NT2/D1 (cell line): Measurements from ENCODE around the gene PODN.
A peak's percentile ranks its signal among the peaks of the same experiment; 100 is the strongest.

Experiments
- DNase-seq: peaks from one replicate; pipeline ENCODE4 v3.0.0-alpha.2; 2011; ENCODE audit warnings: low read depth, low spot score
- H3K27me3 ChIP-seq: 2 replicates; pipeline ENCODE4 v1.6.0; 2011; ENCODE audit warnings: mild to moderate bottlenecking; ENCODE audit not compliant: insufficient read length, insufficient read depth
- H3K36me3 ChIP-seq: 2 replicates; pipeline ENCODE4 v1.6.1; 2011; ENCODE audit warnings: mild to moderate bottlenecking, low read length, mixed read lengths; ENCODE audit not compliant: insufficient read depth, insufficient read length
- H3K4me1 ChIP-seq: 2 replicates; pipeline ENCODE4 v1.5.1; 2011; ENCODE audit not compliant: insufficient read depth, insufficient read length
- H3K4me3 ChIP-seq: 2 replicates; pipeline ENCODE4 v1.5.1; 2011; ENCODE audit warnings: low read depth; ENCODE audit not compliant: insufficient read length
- H3K9ac ChIP-seq: 2 replicates; pipeline ENCODE4 v1.6.0; 2011; ENCODE audit warnings: low read depth; ENCODE audit not compliant: insufficient read length
- H3K9me3 ChIP-seq: 2 replicates; pipeline ENCODE4 v1.5.1; 2011; ENCODE audit warnings: mild to moderate bottlenecking, low read length; ENCODE audit not compliant: insufficient read depth
- SUZ12 ChIP-seq: IDR thresholded peaks from 2 replicates; pipeline ENCODE4 v1.6.1; 2011; ENCODE audit not compliant: insufficient read length, insufficient read depth; ENCODE audit errors: extremely low read depth
- YY1 ChIP-seq: IDR thresholded peaks from 2 replicates; pipeline ENCODE4 v1.6.1; 2011; ENCODE audit not compliant: insufficient read length, insufficient read depth
- ZNF274 ChIP-seq: IDR thresholded peaks from 2 replicates; pipeline ENCODE4 v1.6.1; 2011; ENCODE audit warnings: mild to moderate bottlenecking, low read depth, low read length

Gene PODN

GRCh38 chr1:53120659-53121058, 58.6 kb downstream of the PODN start:
- DNase-seq, result no peak
- H3K4me1 ChIP-seq, result peaks cover 53% of the 10 kb centered on the region
- no peaks in the 10 kb centered on the region for H3K9me3 ChIP-seq
- H3K9ac ChIP-seq, result no peak overlapping the region
- H3K27me3 ChIP-seq, result no peaks in the 10 kb centered on the region
- TF ChIP-seq ZNF274, result no peak
- H3K36me3 ChIP-seq, result no peaks in the 10 kb centered on the region
- H3K4me3 ChIP-seq, result no peak overlapping the region

DNA sequence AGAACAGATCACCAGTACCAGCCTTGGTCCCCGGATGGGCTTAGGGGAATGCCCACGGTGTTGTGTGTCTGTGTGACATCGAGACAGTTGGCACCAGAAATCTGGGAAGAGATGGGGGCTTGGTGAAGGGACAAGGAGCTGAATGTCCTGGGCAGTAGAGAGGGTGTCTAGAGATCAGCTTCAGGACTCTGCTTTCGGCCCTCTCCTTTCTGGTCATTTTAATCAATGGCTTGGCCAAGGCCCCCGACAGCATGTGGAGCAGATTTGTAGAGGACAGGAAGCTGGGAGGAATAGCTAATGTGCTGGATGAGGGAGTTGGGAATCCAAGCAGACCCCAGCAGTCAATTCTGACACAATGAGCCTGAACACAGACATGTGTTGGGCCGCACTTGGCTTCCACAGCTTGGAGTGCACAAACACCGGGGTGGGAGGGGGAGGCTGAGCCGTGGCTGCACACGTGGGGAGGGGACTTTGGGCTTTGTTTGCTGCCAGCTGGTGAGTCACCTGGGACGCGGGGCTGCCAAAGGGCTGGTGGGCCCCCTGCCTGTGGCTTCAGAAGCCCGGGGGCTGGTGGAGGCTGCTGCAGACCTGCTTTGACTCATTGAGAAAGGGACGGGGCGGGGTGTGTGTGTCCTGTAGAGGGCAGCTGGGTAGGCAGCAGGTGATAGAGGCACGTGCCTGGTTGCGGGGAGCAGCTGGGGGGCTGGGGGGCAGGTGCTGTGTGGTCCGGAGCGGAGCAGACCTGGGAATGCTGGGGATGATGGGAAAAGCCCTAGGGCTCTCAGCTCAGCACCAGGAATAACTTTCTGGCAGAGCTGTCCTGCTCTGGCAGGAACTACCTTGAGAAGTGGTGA, 59.5 kb downstream of the PODN start:
- Histone ChIP-seq H3K4me1 (peaks cover 48% of the 10 kb centered on the region), H3K9me3 (no peaks in the 10 kb centered on the region), H3K9ac (peak overlapping the region; percentile 1), H3K36me3 (no peaks in the 10 kb centered on the region), H3K4me3 (no peak overlapping the region), H3K27me3 (no peaks in the 10 kb centered on the region)
- DNase-seq, result no peak
- no peak for TF ChIP-seq ZNF274
- no peak for TF ChIP-seq SUZ12
- TF ChIP-seq YY1, result no peak

DNA sequence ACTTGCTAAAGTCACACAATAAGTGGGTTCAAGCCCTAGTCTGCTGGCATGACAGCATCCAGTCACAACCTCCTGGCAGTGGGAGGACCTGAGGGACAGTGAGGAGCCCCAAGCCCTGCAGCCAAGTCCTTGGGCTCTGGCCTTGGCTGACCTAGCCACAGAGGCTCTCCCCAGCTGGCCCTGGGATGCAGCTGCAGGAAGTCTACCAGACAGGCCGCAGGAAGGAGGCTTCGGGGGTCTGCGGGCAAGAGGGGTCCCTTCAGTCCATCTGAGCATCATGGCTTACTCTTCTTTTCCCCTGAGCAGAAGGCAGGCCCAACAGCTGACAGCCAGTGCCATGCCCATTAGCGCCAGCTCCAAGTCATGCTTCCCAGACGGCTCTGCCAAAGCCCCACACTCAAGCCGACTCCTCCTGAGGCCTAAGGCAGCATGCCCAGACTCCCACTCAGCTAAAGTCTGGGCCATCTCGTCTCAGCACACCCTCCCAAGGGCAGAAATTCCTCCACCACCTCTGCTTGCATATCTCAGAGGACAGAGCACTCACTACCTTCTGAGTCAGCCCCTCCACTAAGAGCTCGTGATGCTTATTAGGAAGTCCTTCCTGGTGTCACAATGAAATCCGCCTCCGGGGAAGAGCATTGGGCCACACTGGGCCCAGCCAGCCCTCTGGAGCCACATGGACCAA, 60.3 kb downstream of the PODN start:
- TF ChIP-seq YY1 (no peak), SUZ12 (no peak), ZNF274 (no peak)
- no peak for DNase-seq

GRCh38 chr1:53122961-53123413, 61.0 kb downstream of the PODN start:
- DNase-seq, result no peak

More for the DNA sequence above, 60.3 kb downstream of the PODN start:
- Histone ChIP-seq H3K4me3 (no peak overlapping the region), H3K27me3 (no peaks in the 10 kb centered on the region), H3K36me3 (no peaks in the 10 kb centered on the region), H3K9ac (no peak overlapping the region), H3K4me1 (peaks cover 42% of the 10 kb centered on the region), H3K9me3 (no peaks in the 10 kb centered on the region)

DNA sequence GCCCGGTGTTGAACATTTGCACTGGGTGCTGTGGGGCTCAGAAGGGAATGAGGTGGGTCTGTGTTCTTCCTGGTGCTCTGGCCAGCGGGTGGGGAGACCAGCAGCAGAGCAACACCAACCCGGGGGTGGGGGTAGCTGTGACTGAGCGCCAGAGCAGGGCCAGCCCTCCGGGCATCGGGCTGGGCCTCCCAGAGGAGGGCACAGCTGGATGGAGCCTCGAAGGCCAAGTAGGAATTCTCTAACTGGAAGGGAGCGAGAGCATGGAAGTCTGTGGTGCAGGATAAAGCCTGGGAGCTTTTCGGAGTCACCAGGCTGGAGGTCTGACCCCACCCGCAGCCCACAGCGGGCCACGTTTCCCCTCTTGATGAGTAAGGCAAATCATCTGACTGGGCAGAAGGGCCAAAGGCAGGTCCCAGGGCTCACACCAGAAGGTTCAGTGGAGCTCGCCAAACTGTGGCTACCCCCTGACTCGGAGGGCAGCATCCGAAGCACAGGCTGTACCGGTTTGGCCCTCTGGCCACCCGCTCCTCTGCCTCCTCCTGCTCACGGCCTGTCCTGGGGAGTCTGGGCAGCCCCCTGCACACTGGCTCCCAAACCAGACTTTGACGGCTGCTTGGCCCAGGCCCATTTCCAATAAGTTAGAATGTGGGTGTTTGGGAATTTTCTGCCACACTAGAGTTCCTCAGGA, 61.6 kb downstream of the PODN start:
- H3K9me3 ChIP-seq, result no peaks in the 10 kb centered on the region; the same call in 1 of the 2 replicates
- H3K4me1 ChIP-seq, result peaks cover 45% of the 10 kb centered on the region
- H3K4me3 ChIP-seq, result no peak overlapping the region
- TF ChIP-seq ZNF274 (no peak), YY1 (no peak)
- no peaks in the 10 kb centered on the region for H3K27me3 ChIP-seq
- DNase-seq, result no peak
- no peaks in the 10 kb centered on the region for H3K36me3 ChIP-seq
- peak overlapping the region; percentile 18 for H3K9ac ChIP-seq

More at GRCh38 chr1:53122961-53123413, 61.0 kb downstream of the PODN start:
- H3K36me3 ChIP-seq, result no peaks in the 10 kb centered on the region
- no peaks in the 10 kb centered on the region; the same call in 1 of the 2 replicates for H3K9me3 ChIP-seq
- H3K9ac ChIP-seq, result peak overlapping the region; percentile 50
- H3K4me1 ChIP-seq, result peaks cover 45% of the 10 kb centered on the region
- TF ChIP-seq YY1 (no peak), SUZ12 (no peak), ZNF274 (no peak)
- H3K4me3 ChIP-seq, result no peak overlapping the region
- no peaks in the 10 kb centered on the region for H3K27me3 ChIP-seq

DNA sequence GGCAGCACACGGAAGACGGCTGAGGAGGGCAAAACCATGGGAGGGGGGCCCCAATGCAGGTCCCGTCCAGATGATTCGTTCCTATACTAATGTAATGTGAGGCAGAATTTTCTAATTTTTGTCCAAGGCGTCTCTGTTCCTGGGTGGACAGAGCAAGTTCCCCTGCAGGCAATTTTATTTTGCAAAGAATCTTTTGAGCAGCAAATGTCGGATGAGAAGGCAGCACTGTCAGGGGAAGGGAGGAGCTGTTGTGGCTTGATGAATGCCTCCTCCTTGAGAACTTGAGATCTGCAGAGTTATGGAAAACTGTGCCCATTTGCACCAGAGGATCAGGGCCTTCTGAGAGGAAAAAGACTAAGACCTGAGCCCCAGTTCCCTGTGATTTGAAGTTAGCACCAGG, 63.1 kb downstream of the PODN start:
- TF ChIP-seq SUZ12 (no peak), YY1 (no peak), ZNF274 (no peak)
- H3K9me3 ChIP-seq, result no peaks in the 10 kb centered on the region; the same call in 1 of the 2 replicates
- no peaks in the 10 kb centered on the region for H3K36me3 ChIP-seq
- no peak for DNase-seq
- H3K4me3 ChIP-seq, result no peak overlapping the region
- H3K27me3 ChIP-seq, result no peaks in the 10 kb centered on the region
- no peak overlapping the region for H3K9ac ChIP-seq
- peaks cover 43% of the 10 kb centered on the region for H3K4me1 ChIP-seq

DNA sequence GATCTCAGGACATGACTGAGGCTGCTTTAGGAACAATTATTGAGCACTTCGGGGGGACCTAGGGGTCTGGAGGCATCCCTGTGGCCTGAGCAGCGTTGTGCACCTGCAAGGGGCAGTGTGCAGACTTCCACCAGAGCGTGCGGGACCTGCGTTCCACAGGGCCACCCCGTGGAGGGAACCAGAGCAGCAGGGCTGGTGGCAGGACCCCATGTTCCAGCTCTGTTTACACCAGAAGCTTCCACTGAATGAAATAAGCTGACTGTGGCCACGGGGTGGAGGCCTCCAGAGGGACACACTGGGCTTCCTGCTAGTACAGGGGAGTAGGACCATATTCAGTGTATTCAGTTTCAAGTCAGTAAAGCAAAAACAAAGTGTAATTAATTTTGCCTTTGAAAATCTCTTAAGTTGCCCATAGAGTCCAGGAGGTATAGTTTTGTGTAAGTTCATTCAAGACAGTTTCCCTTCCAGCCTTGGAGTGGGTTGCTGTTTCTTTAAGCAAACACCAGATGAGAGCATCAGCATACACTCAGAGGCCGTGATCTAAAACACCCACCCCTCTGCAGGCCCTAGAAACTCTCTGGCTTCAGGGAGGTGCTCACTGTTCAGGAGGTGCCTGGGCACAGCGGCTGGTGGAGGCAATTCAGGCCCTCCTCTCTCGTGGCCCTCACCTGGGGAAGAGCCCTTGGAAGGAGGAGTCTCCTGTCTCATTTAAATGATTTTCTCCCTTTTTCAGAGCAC, 63.8 kb downstream of the PODN start:
- Histone ChIP-seq H3K4me1 (peaks cover 43% of the 10 kb centered on the region), H3K9ac (no peak overlapping the region)
- DNase-seq, result no peak

More for the DNA sequence above, 63.8 kb downstream of the PODN start:
- Histone ChIP-seq H3K27me3 (no peaks in the 10 kb centered on the region), H3K4me3 (no peak overlapping the region), H3K36me3 (no peaks in the 10 kb centered on the region), H3K9me3 (no peaks in the 10 kb centered on the region; the same call in 1 of the 2 replicates)
- no peak for TF ChIP-seq YY1
- TF ChIP-seq SUZ12, result no peak
- no peak for TF ChIP-seq ZNF274
